G401.6 (cell line): ENCODE data around the gene BCL2A1.
"Not testable (repeated sequence)": the region's sequence is repeated elsewhere in the genome, so short reads cannot be mapped to it uniquely, and the experiment has no call there.

Experiments
- FAIRE-seq: peaks from 2 replicates; lab custom pipeline; 2012; peaks lifted over from hg19 to GRCh38; lab: Jason Lieb, UNC

BCL2A1 gene

GRCh38 chr15:79923079-79923514 lies 47.9 kb downstream of the BCL2A1 start:
- FAIRE-seq, result no peak

GRCh38 chr15:79922512-79923078 lies 48.4 kb downstream of the BCL2A1 start:
- FAIRE-seq, result no peak

- FAIRE-seq, result no peak
Observed at GRCh38 chr15:79919749-79920511, 51.1 kb downstream of the BCL2A1 start.

GRCh38 chr15:79919090-79919748 lies 51.8 kb downstream of the BCL2A1 start:
- no peak for FAIRE-seq

GRCh38 chr15:79918278-79918677 lies 52.7 kb downstream of the BCL2A1 start:
- FAIRE-seq, result no peak

GRCh38 chr15:79916502-79917132 lies 54.4 kb downstream of the BCL2A1 start:
- no peak for FAIRE-seq

- not testable (repeated sequence) for FAIRE-seq
Observed at GRCh38 chr15:79915776-79916501, 55.1 kb downstream of the BCL2A1 start.

GRCh38 chr15:79914728-79915127 lies 56.3 kb downstream of the BCL2A1 start:
- FAIRE-seq, result no peak
